HL-60 (cell line): ENCODE results near the gene PRKAB2.

ENCODE experiments used
- CTCF ChIP-seq: IDR thresholded peaks from one replicate; pipeline ENCODE4 v1.5.1; 2011; ENCODE audit warnings: low read length, control low read depth, inconsistent platforms; ENCODE audit not compliant: insufficient read depth
- GABPA ChIP-seq: IDR thresholded peaks from 2 replicates; pipeline ENCODE4 v1.6.1; 2012; ENCODE audit warnings: low read depth
- POLR2AphosphoS5 ChIP-seq: IDR thresholded peaks from 2 replicates; pipeline ENCODE4 v1.6.1; 2012; ENCODE audit warnings: low read depth
- TF ChIP-seq, protein P1 (sequence below): IDR thresholded peaks from 2 replicates; pipeline ENCODE4 v1.6.1; 2012; ENCODE audit warnings: low read depth; ENCODE audit not compliant: insufficient replicate concordance

GRCh38 chr1:147210987-147211386 is 38.7 kb upstream of the PRKAB2 start:
- TF ChIP-seq CTCF (no peak), POLR2AphosphoS5 (no peak), GABPA (no peak)
- TF ChIP-seq, protein P1, sequence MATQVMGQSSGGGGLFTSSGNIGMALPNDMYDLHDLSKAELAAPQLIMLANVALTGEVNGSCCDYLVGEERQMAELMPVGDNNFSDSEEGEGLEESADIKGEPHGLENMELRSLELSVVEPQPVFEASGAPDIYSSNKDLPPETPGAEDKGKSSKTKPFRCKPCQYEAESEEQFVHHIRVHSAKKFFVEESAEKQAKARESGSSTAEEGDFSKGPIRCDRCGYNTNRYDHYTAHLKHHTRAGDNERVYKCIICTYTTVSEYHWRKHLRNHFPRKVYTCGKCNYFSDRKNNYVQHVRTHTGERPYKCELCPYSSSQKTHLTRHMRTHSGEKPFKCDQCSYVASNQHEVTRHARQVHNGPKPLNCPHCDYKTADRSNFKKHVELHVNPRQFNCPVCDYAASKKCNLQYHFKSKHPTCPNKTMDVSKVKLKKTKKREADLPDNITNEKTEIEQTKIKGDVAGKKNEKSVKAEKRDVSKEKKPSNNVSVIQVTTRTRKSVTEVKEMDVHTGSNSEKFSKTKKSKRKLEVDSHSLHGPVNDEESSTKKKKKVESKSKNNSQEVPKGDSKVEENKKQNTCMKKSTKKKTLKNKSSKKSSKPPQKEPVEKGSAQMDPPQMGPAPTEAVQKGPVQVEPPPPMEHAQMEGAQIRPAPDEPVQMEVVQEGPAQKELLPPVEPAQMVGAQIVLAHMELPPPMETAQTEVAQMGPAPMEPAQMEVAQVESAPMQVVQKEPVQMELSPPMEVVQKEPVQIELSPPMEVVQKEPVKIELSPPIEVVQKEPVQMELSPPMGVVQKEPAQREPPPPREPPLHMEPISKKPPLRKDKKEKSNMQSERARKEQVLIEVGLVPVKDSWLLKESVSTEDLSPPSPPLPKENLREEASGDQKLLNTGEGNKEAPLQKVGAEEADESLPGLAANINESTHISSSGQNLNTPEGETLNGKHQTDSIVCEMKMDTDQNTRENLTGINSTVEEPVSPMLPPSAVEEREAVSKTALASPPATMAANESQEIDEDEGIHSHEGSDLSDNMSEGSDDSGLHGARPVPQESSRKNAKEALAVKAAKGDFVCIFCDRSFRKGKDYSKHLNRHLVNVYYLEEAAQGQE: no peak
